ENCODE data around the gene KRTAP10-12. TPM values are rescaled to one million over a fixed set of nuclear protein-coding genes. Genes with fewer than 3 reads are reported as not detected.

The KRTAP10-12 gene
- total and polyA plus RNA-seq, 2 of the 13 experiments (the other 11 are each of a cell fraction or from before 2014, with no cell fraction given), result not detected

DNA sequence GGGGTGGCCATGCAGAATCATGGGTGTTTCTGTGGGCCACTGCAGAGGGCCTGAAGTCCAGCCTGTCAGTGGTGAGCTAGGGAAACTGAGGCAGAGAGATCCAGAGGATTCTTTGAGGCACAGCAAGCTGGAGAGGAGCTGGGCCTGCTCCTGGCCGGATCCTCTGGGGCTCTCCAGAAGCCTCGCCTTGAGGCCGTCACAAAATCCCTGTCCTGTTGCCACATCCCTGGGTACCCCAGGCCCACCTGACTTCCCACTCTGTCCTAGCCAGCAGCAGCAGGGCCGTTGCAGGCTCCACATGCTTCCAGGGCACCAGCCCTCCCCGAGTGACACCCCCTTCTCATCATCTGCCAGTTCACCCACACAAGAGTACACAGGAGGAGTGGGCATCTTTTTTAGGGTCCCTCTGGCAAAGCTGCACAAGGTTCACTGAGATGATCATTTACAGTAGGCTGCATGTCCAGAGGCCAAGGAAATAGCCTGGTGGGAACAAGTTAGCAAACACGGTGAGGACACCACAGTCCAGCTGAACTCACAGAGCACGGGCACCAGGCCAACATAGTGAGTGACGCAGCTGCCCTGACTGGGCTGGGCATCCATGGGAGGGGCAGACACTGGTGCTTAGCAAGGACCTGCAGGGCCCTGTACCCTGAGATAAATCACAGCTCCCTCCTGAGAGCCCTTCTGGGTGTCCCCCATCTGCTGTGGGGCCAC, 39.5 kb downstream of the KRTAP10-12 start (continued):
- TF ChIP-seq HHEX (CRISPR knock-in tag; IDR thresholded peaks at IDR 0.05) (peak; percentile 58; the same call in 1 of the 2 replicates), ZBTB21 (CRISPR knock-in tag; IDR thresholded peaks at IDR 0.05) (peak; percentile 65; the same call in 1 of the 2 replicates), PAXIP1 (CRISPR knock-in tag; conservative IDR thresholded peaks at IDR 0.05) (peak; percentile 59), DPF2 (CRISPR knock-in tag; IDR thresholded peaks at IDR 0.05; ENCODE audit: borderline replicate concordance, low read depth) (peak; percentile 55; the same call in 1 of the 2 replicates), TARDBP (CRISPR knock-in tag; IDR thresholded peaks at IDR 0.05) (peak; percentile 53; the same call in 1 of the 2 replicates), EP300 (IDR thresholded peaks at IDR 0.05; ENCODE audit: low read depth in 2 of 2, low read length in 2 of 2) (peak in 1 of 2 experiments; percentile 42; a peak in 1 of 4 replicates), EP300 (CRISPR knock-in tag; IDR thresholded peaks at IDR 0.05; ENCODE audit: borderline replicate concordance) (peak; percentile 30; the same call in 1 of the 2 replicates), DDIT3 (CRISPR knock-in tag; IDR thresholded peaks at IDR 0.05) (no peak), CREM (IDR thresholded peaks at IDR 0.05) (peak; percentile 44; the same call in 1 of the 2 replicates), CREM (CRISPR knock-in tag; IDR thresholded peaks at IDR 0.05) (no peak), TBX2 (CRISPR knock-in tag; IDR thresholded peaks at IDR 0.05; ENCODE audit: borderline replicate concordance) (peak; percentile 41; the same call in 1 of the 2 replicates), ZNF205 (CRISPR knock-in tag; IDR thresholded peaks at IDR 0.05) (0 out of 2 replicates have a peak, but pooled peaks have one; percentile 40), ZMYM3 (CRISPR knock-in tag; IDR thresholded peaks at IDR 0.05) (peak; percentile 31; the same call in 1 of the 2 replicates), ATF2 (CRISPR knock-in tag; IDR thresholded peaks at IDR 0.05) (peak; percentile 27; the same call in 1 of the 2 replicates), TFAP4 (IDR thresholded peaks at IDR 0.05; ENCODE audit: borderline replicate concordance, low read depth) (peak; percentile 100), RFX3 (CRISPR knock-in tag; IDR thresholded peaks at IDR 0.05) (no peak), ZBTB43 (CRISPR knock-in tag; conservative IDR thresholded peaks at IDR 0.05) (0 out of 2 replicates have a peak, but pooled peaks have one; percentile 47), SOX6 (IDR thresholded peaks at IDR 0.05) (no peak), SOX6 (CRISPR knock-in tag; IDR thresholded peaks at IDR 0.05) (peak; percentile 32; the same call in 1 of the 2 replicates)
- TF ChIP-seq, protein P1, sequence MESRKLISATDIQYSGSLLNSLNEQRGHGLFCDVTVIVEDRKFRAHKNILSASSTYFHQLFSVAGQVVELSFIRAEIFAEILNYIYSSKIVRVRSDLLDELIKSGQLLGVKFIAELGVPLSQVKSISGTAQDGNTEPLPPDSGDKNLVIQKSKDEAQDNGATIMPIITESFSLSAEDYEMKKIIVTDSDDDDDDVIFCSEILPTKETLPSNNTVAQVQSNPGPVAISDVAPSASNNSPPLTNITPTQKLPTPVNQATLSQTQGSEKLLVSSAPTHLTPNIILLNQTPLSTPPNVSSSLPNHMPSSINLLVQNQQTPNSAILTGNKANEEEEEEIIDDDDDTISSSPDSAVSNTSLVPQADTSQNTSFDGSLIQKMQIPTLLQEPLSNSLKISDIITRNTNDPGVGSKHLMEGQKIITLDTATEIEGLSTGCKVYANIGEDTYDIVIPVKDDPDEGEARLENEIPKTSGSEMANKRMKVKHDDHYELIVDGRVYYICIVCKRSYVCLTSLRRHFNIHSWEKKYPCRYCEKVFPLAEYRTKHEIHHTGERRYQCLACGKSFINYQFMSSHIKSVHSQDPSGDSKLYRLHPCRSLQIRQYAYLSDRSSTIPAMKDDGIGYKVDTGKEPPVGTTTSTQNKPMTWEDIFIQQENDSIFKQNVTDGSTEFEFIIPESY (CRISPR knock-in tag; IDR thresholded peaks at IDR 0.05), result peak; percentile 36; the same call in 1 of the 2 replicates
